GM10266 (cell line): ENCODE measurements around the gene MALRD1.

Experiments used
- DNase-seq: peaks from one replicate; pipeline ENCODE4 v3.0.0; 2012; ENCODE audit errors: extremely low spot score
- TF ChIP-seq, protein P1 (sequence below): IDR thresholded peaks from 2 replicates; pipeline ENCODE4 v1.5.1; 2012; ENCODE audit warnings: mild to moderate bottlenecking, low read depth; ENCODE audit not compliant: control insufficient read depth, insufficient read depth; ENCODE audit errors: missing control alignments

MALRD1 gene

DNA sequence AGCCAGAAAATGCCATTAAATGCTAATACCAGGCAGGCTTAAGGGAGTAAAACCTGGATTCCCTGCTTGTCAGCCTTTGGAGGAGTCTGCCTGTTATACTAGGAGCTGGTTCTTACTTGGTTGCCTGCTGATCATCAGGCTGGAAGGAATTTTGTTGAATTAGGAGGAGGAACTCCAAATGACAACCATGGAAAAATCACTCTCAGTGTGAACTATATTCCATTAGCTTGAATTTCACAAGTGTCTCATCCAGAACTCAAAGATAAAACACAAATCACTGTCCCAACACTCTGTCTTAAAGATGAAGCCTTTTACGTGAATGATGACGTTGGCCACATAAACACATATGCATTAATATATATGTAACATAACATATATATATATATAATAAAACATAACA lies 528.8 kb downstream of the MALRD1 start:
- no peak for DNase-seq
- TF ChIP-seq, protein P1, sequence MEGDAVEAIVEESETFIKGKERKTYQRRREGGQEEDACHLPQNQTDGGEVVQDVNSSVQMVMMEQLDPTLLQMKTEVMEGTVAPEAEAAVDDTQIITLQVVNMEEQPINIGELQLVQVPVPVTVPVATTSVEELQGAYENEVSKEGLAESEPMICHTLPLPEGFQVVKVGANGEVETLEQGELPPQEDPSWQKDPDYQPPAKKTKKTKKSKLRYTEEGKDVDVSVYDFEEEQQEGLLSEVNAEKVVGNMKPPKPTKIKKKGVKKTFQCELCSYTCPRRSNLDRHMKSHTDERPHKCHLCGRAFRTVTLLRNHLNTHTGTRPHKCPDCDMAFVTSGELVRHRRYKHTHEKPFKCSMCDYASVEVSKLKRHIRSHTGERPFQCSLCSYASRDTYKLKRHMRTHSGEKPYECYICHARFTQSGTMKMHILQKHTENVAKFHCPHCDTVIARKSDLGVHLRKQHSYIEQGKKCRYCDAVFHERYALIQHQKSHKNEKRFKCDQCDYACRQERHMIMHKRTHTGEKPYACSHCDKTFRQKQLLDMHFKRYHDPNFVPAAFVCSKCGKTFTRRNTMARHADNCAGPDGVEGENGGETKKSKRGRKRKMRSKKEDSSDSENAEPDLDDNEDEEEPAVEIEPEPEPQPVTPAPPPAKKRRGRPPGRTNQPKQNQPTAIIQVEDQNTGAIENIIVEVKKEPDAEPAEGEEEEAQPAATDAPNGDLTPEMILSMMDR: no peak

DNA sequence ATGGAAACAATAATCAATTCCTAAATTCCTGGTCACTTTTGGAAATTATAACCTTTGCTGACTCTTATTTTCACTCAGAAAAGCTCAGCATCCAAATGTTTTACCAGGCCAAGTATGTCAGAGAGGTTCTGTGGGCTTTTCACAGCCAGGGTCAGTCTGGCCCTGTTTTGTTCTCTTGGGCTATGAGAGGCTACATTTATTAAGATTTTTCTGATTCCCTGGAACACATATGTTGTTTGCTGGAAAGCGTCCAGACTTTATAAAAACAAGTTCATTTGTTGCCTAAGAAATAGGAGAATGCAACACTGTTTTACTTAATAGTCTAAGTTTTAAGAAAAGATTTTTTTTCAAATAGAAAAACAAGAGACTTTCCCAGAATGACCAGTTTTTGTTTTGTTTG lies 529.2 kb downstream of the MALRD1 start:
- TF ChIP-seq, protein P1: no peak
- DNase-seq: no peak

DNA sequence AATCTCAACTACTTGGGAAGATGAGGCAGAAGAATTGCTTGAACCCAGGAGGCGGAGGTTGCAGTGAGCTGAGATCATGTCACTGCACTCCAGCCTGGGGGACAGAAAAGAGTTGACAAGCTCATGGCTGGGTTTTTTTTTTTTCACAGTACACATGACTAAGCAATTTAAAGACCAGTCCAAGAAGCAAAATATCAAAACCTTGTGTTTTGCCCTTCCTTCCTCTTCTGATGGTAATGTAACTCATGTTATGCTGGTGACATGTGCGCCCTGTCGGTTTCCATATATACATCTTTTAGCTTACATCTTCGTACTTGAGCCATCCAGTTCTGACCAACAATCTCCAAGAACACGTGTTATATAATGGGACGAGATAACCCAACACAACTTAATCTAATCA lies 530.0 kb downstream of the MALRD1 start:
- DNase-seq: no peak
- TF ChIP-seq, protein P1: no peak

DNA sequence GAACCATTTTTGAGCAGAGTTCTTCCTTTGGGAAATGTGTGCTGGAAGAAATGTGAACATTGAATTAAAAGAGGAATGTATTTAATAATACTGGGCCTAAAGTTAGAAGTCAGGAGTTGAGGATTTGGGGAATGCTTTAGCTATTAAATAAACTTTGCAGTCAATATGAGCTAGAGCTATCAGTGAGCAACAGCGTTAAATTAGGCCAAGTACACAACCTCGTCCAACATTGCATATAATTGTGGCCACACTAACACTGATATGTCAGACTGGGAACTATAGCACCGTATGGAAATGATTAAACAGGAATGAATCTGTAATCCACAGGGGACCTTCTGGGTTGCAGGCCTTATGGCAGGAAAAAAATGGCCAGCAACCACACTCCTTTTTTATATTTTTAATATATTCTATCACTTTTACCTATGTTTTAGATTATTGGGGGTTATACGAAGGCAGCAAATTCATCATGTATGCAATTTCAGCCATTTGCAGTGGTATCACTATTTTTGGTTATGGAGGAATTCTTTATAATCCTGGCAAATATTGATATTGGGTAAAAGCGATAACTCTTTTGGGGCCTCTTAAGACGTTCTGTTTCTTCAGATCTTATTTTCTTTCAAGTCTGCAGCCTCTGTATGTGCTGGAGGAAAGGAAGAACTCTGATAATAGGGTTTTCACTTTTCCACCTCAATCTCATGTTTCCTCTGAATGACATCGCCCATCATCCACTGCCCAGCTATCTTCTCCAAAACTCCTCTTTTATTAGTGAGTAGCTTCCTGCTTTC lies 531.4 kb downstream of the MALRD1 start:
- DNase-seq: no peak
- TF ChIP-seq, protein P1: no peak

DNA sequence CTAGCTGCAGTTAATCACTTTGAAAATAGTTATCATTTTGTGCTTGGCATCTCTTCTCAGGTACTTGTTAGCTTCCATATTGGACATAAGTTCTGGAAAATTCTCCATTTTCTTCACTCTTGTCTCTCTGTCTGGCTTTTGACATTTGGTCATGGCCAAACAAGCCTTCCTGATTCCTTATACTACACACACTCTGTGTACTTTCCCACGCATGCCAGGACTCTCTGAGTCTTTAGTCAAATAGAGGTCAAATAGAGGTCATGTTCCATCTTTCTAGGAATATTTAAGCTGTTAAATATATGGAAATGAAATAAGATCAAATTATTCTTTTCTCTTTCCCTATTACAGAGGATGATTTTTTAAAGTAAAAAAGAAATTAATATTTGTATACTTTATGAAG lies 532.1 kb downstream of the MALRD1 start:
- TF ChIP-seq, protein P1: no peak
- DNase-seq: no peak

DNA sequence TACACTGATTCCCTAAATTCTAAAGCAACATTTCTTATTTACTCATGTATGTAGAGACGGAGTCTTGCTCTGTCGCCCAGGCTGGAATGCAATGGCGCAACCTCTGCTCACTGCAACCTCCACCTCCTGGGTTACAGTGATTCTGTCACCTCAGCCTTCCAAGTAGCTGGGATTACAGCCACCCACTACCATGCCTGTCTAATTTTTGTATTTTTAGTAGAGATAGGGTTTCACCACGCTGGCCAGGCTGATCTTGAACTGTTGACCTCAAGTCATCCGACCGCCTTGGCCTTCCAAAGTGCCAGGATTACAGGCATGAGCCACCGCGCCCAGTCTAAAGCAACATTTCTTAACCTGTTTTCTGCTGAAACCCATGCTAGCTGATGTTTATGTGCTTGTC lies 540.0 kb downstream of the MALRD1 start:
- DNase-seq: no peak

DNA sequence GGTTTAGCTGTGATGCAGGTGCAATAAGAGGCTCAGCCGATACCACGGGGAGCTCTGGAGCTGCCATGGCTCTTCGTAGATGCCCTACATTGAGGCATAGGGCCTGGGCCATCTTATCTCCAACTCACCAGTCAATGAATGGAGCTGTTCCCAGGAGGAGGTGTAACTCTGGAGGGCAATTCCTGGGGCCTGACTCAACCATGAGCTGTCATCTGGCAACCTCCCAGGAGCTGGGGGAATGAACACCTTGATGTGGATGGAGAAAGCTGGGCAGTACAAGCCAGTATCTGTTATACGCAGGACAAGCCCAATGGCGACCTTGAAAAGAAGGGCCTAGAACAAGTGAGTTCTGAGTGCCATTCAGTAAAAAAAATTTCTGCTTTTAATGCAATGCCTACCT lies 543.7 kb downstream of the MALRD1 start:
- DNase-seq: no peak
- TF ChIP-seq, protein P1: no peak

More for the DNA sequence above, 540.0 kb downstream of the MALRD1 start:
- TF ChIP-seq, protein P1: no peak
